C4-2B (cell line): ENCODE measurements around the gene METAP2.

Experiments
- H3K27ac ChIP-seq: fragments of 450-650 bp; 2 replicates; pipeline ENCODE4 v1.5.1; 2017
- CTCF ChIP-seq: fragments of 450-650 bp; conservative IDR thresholded peaks from 2 replicates; pipeline ENCODE4 v1.5.1; 2017; ENCODE audit warnings: mild to moderate bottlenecking
- ZFX ChIP-seq: fragments of 450-650 bp; IDR thresholded peaks from 2 replicates; pipeline ENCODE4 v1.6.1; 2017

The METAP2 gene

DNA sequence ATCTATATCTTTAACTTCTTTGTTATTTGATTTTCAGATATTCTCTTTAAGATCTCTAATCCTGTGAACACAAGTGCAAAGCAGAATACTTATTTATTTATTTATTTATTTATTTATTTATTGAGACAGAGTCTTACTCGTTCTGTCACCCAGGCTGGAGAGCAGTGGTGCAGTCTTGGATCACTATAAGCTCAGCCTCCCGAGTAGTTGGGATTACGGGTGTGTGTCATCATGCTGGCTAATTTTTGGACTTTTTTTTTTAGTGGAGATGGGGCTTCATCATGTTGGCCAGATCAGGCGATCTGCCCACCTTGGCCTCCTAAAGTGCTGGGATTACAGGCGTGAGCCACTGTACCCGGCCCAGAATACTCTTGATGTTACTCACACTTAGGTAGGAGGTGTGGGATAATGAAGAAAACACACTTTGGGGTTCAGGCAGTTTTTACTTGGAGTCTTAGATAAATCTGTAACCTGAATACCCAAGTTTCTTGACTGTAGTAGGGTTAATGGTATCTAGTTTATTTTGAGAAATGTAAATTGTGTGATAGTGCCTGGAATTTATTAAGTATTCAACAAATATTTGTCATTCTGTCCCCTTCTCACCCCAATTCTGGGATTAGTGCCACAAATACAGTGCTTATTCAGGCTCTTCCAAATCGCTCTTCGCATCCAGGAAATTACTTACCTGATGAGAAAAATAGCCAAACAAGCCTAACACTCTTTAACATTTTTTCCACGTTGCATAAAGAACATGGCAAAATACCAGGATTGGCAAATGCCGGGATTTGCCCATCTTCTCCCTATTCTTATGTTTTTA, 33.0 kb downstream of the METAP2 start:
- no peak overlapping the region for H3K27ac ChIP-seq
- TF ChIP-seq CTCF (no peak), ZFX (no peak)

DNA sequence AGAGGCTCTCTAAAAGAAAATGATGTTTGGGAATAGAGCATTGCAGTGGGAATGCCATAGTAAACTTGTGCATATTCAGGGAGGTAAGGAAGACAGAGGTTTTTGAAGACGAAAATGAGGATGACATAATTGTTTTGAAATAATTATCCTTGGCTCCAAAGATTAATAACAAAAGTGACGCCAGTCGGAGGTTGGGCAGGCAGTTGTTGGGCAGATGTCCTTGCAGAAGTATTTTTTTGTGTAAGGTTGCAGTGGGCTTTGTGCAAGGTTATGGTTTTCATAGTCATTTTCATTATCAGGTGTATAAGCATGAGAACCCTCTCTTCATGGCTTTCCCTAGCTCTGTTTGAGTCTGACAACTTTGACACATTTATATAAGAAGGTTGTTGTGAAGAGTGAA, 35.3 kb downstream of the METAP2 start:
- TF ChIP-seq ZFX (no peak), CTCF (no peak)
- no peak overlapping the region for H3K27ac ChIP-seq

GRCh38 chr12:95511977-95512376, 38.0 kb downstream of the METAP2 start:
- H3K27ac ChIP-seq = no peak overlapping the region
- TF ChIP-seq ZFX = no peak
- no peak for TF ChIP-seq CTCF

DNA sequence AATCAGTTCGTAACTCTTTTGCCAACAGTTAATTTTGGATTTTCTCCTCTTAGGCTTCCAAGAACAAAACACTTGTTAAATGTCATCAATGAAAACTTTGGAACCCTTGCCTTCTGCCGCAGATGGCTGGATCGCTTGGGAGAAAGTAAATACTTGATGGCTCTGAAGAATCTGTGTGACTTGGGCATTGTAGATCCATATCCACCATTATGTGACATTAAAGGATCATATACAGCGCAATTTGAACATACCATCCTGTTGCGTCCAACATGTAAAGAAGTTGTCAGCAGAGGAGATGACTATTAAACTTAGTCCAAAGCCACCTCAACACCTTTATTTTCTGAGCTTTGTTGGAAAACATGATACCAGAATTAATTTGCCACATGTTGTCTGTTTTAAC, 39.6 kb downstream of the METAP2 start:
- H3K27ac ChIP-seq = no peak overlapping the region
- no peak for TF ChIP-seq ZFX
- TF ChIP-seq CTCF = no peak

DNA sequence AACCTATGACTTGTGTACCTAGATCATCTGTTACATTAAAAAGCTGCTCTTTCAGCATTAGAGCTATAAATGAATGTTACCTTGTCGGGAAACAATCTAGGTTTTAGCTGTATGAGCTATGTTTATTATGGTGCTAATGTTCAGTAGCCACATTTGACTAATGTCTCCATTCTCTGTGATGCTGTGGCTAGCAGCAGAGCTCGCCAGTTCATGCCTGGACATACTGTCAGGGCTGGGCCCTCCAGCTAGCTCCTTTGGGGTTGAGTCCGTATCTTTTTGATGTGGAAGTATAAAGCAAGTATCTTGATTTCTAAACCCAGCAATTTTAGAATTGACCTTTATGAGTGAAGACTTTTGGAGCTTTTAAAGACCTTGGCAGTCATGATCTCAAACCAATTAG, 41.2 kb downstream of the METAP2 start:
- no peak overlapping the region for H3K27ac ChIP-seq
- TF ChIP-seq CTCF (no peak), ZFX (no peak)

GRCh38 chr12:95516757-95517156, 42.8 kb downstream of the METAP2 start:
- no peak for TF ChIP-seq CTCF
- H3K27ac ChIP-seq = no peak overlapping the region

GRCh38 chr12:95517246-95517645, 43.3 kb downstream of the METAP2 start:
- no peak for TF ChIP-seq ZFX
- TF ChIP-seq CTCF = no peak
- no peak overlapping the region for H3K27ac ChIP-seq
